OCI-LY7 (cell line): ENCODE results near the gene USH1C. TPM values are rescaled to one million over a fixed set of nuclear protein-coding genes. Genes with fewer than 3 reads are reported as not detected.

Source experiments
- BruUV-seq: library from RNA; stranded (reverse); fragments of 400-500 nt; replicated peaks from 2 replicates; lab custom pipeline; 2021; lab: Mats Ljungman, UMichigan
- CTCF ChIA-PET: fragments of 300-600 bp; sonication (Branson Sonifier 250); formaldehyde crosslinking; loops from one replicate; lab custom pipeline; 2022; ENCODE audit warnings: antibody characterized with exemption; ENCODE audit not compliant: unreplicated experiment; lab: Charles Lee
- POLR2A ChIA-PET: fragments of 300-600 bp; sonication (Branson Sonifier 250); formaldehyde crosslinking; loops from one replicate; lab custom pipeline; 2022; ENCODE audit warnings: antibody characterized with exemption; lab: Charles Lee
- DNase-seq: peaks from one replicate; pipeline ENCODE4 v3.0.0-alpha.2; 2015; ENCODE audit warnings: low spot score
- H2AFZ ChIP-seq: fragments of 200-600 bp; sonication (generic), shearing (Covaris generic); 2 replicates; pipeline ENCODE4 v1.6.1; 2014; ENCODE audit warnings: mild to moderate bottlenecking, antibody characterized with exemption, low read length, moderate library complexity
- H3K27ac ChIP-seq: fragments of 200-600 bp; sonication (generic); 2 replicates; pipeline ENCODE4 v1.5.1; 2014; ENCODE audit warnings: mixed run types, low read depth, mild to moderate bottlenecking, moderate library complexity, low read length, inconsistent platforms; ENCODE audit not compliant: poor library complexity, severe bottlenecking
- H3K36me3 ChIP-seq: fragments of 200-600 bp; sonication (generic); 2 replicates; pipeline ENCODE4 v1.6.1; 2014; ENCODE audit warnings: mild to moderate bottlenecking, antibody characterized with exemption, low read length, moderate library complexity, mixed read lengths; ENCODE audit not compliant: insufficient read depth
- H3K4me1 ChIP-seq: fragments of 200-600 bp; sonication (generic); 2 replicates; pipeline ENCODE4 v1.5.1; 2014; ENCODE audit warnings: mild to moderate bottlenecking, low read length; ENCODE audit not compliant: insufficient read depth, poor library complexity, severe bottlenecking
- H3K4me2 ChIP-seq: fragments of 200-600 bp; sonication (generic); 2 replicates; pipeline ENCODE4 v1.6.1; 2014; ENCODE audit warnings: mild to moderate bottlenecking, low read length
- H3K4me3 ChIP-seq: fragments of 200-600 bp; sonication (generic); 2 replicates; pipeline ENCODE4 v1.5.1; 2014; ENCODE audit warnings: mild to moderate bottlenecking, low read depth, low read length; ENCODE audit not compliant: poor library complexity, severe bottlenecking
- H3K79me2 ChIP-seq: fragments of 200-600 bp; sonication (generic); 2 replicates; pipeline ENCODE4 v1.6.1; 2016; ENCODE audit warnings: low read depth, mild to moderate bottlenecking, low read length, moderate library complexity, mixed read lengths; ENCODE audit not compliant: insufficient read depth
- H3K9me2 ChIP-seq: fragments of 200-600 bp; sonication (generic); 2 replicates; pipeline ENCODE4 v1.6.1; 2016; ENCODE audit warnings: mild to moderate bottlenecking, low read length, mixed read lengths; ENCODE audit not compliant: insufficient read depth
- H3K9me3 ChIP-seq: fragments of 200-600 bp; sonication (generic); 2 replicates; pipeline ENCODE4 v1.6.1; 2014; ENCODE audit warnings: mild to moderate bottlenecking, mixed run types, low read length, mixed read lengths
- H4K20me1 ChIP-seq: fragments of 200-600 bp; sonication (generic); 2 replicates; pipeline ENCODE4 v1.6.1; 2014; ENCODE audit warnings: mild to moderate bottlenecking, antibody characterized with exemption, low read length, moderate library complexity, mixed read lengths; ENCODE audit not compliant: insufficient read depth
- CTCF ChIP-seq: fragments of 200-600 bp; sonication (generic); conservative IDR thresholded peaks from 2 replicates; pipeline ENCODE4 v1.5.1; 2014; ENCODE audit warnings: mild to moderate bottlenecking, antibody characterized with exemption, low read length, moderate library complexity, mixed read lengths
- EZH2phosphoT487 ChIP-seq: fragments of 200-600 bp; sonication (generic); IDR thresholded peaks from 2 replicates; pipeline ENCODE4 v1.6.1; 2018; ENCODE audit warnings: low read depth, borderline replicate concordance, mild to moderate bottlenecking, mixed run types, antibody characterized with exemption, low read length, moderate library complexity, mixed read lengths
- intact Hi-C: fragments of 100-400 bp; cut with micrococcal nuclease; formaldehyde crosslinking; loops from one replicate; pipeline ENCODE4 v1.10.0; 2022; ENCODE audit not compliant: unreplicated experiment
- total RNA-seq, 2 experiments: library from RNA; depleted of rRNA in 1 of 2; stranded (reverse); fragments of >200 nt in 1 of 2; shearing (Covaris generic) in 1 of 2; gene quantifications; 2 replicates each; pipeline ENCODE4 v1.2.3, GENCODE V29; 2014 to 2022

USH1C gene
- total RNA-seq, 2 experiments from 2014 or later = not detected

- Histone ChIP-seq H4K20me1 (no peaks in the 10 kb centered on the region), H3K9me2 (no peaks in the 10 kb centered on the region), H3K9me3 (no peaks in the 10 kb centered on the region), H3K36me3 (no peaks in the 10 kb centered on the region), H3K4me2 (no peak overlapping the region), H3K27ac (no peak overlapping the region), H3K79me2 (no peaks in the 10 kb centered on the region), H2AFZ (no peak overlapping the region), H3K4me1 (no peaks in the 10 kb centered on the region), H3K4me3 (no peak overlapping the region)
- CTCF ChIA-PET = interaction anchor here (1.1 to 1.6 kb wide), 2 partner anchors 10 to 134 kb away, joined by 3 to 7 read pairs; no protein-coding TSS in a partner anchor
- DNase-seq = no peak
- no TSS peak for BruUV-seq
- intact Hi-C loops = no loop called here
- no peak for TF ChIP-seq EZH2phosphoT487
- no peak for TF ChIP-seq CTCF
- POLR2A ChIA-PET = interaction anchor here (1.2 kb wide), 2 partner anchors 11 to 22 kb away, joined by 3 read pairs; no protein-coding TSS in a partner anchor
These were observed 25.9 kb downstream of the USH1C start for GRCh38 chr11:17518366-17518765.

- no peaks in the 10 kb centered on the region for H3K4me1 ChIP-seq
- no peaks in the 10 kb centered on the region for H3K9me2 ChIP-seq
- no peaks in the 10 kb centered on the region for H4K20me1 ChIP-seq
- ChIA-PET CTCF (no interaction called here), POLR2A (interaction anchor here (0.7 to 1.2 kb wide), 3 partner anchors 9 to 1221 kb away, joined by 3 read pairs; no protein-coding TSS in a partner anchor)
- no peak for TF ChIP-seq EZH2phosphoT487
- no peak for TF ChIP-seq CTCF
- H3K27ac ChIP-seq = no peak overlapping the region
- no peak overlapping the region for H3K4me2 ChIP-seq
- no TSS peak for BruUV-seq
- DNase-seq = no peak
- intact Hi-C loops = no loop called here
- no peaks in the 10 kb centered on the region for H3K79me2 ChIP-seq
- no peaks in the 10 kb centered on the region for H3K36me3 ChIP-seq
- no peaks in the 10 kb centered on the region for H3K9me3 ChIP-seq
- H3K4me3 ChIP-seq = no peak overlapping the region
- H2AFZ ChIP-seq = no peak overlapping the region
These were observed 27.0 kb downstream of the USH1C start for GRCh38 chr11:17517186-17517585.

- H3K4me1 ChIP-seq = no peaks in the 10 kb centered on the region
- no TSS peak for BruUV-seq
- H3K4me3 ChIP-seq = no peak overlapping the region
- intact Hi-C loops = no loop called here
- H3K79me2 ChIP-seq = no peaks in the 10 kb centered on the region
- CTCF ChIA-PET = no interaction called here
- no peak for TF ChIP-seq CTCF
- no peak for TF ChIP-seq EZH2phosphoT487
- no peak for DNase-seq
- no peaks in the 10 kb centered on the region for H3K9me2 ChIP-seq
- no peak overlapping the region for H3K27ac ChIP-seq
- no peak overlapping the region for H3K4me2 ChIP-seq
- H3K9me3 ChIP-seq = no peaks in the 10 kb centered on the region
- H4K20me1 ChIP-seq = no peaks in the 10 kb centered on the region
- H2AFZ ChIP-seq = no peak overlapping the region
- H3K36me3 ChIP-seq = no peaks in the 10 kb centered on the region
- POLR2A ChIA-PET = interaction anchor here (0.7 to 0.8 kb wide), 2 partner anchors 9 to 1221 kb away, joined by 3 read pairs; no protein-coding TSS in a partner anchor
These were observed 27.6 kb downstream of the USH1C start for GRCh38 chr11:17516551-17517150.
